Measurements from ENCODE around the gene PRIMA1.

The PRIMA1 gene

DNA sequence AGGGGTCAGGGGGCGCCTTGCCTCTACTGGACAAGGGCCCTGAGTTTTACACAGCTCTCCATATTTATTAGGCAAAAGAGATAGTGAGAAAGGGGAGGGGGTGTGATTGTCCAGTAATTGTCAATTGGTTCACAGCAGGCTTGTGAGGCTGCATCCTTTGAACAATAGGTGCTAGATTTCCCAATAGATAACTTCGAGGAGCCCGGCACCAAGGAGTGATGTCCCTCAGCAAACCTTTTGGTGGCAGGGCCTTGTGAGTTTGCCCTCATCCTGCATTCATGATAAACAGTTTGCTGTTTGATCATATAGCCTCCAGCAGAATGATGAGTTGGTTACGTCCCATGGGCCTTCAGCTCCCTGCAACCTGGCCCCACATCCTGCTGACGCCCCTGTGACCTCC lies 2.7 kb upstream of the PRIMA1 start:
- Histone ChIP-seq H4K20me1 (ENCODE audit: insufficient read depth, low read length) (no peaks in the 10 kb centered on the region), H3K4me1 (ENCODE audit: insufficient read depth, low read length, severe bottlenecking) (no peaks in the 10 kb centered on the region), H3K4me3 (ENCODE audit: low read depth, low read length, poor library complexity, severe bottlenecking) (no peak overlapping the region), H3K9ac (ENCODE audit: low read length) (no peak overlapping the region), H3K27me3 (ENCODE audit: insufficient read depth, low read length) (peaks cover 11% of the 10 kb centered on the region; the same call in 1 of the 2 replicates), H3K9me3 (ENCODE audit: low read length) (no peaks in the 10 kb centered on the region), H3F3A (ENCODE audit: insufficient read depth, low read length) (no peaks in the 10 kb centered on the region), H3K79me2 (ENCODE audit: insufficient read depth, low read length) (no peaks in the 10 kb centered on the region), H2AFZ (ENCODE audit: low read length) (no peak overlapping the region), H3K9me2 (ENCODE audit: low read depth, low read length) (no peaks in the 10 kb centered on the region), H3K27ac (ENCODE audit: low read depth, low read length, poor library complexity, severe bottlenecking) (no peak overlapping the region), H3K36me3 (ENCODE audit: insufficient read depth, low read length) (no peaks in the 10 kb centered on the region), H3K4me2 (ENCODE audit: low read length) (no peak overlapping the region)
- TF ChIP-seq CTCF (IDR thresholded peaks at IDR 0.05; ENCODE audit: low read length) (no peak), EZH2 (IDR thresholded peaks at IDR 0.05; ENCODE audit: borderline replicate concordance, low read length) (no peak)

DNA sequence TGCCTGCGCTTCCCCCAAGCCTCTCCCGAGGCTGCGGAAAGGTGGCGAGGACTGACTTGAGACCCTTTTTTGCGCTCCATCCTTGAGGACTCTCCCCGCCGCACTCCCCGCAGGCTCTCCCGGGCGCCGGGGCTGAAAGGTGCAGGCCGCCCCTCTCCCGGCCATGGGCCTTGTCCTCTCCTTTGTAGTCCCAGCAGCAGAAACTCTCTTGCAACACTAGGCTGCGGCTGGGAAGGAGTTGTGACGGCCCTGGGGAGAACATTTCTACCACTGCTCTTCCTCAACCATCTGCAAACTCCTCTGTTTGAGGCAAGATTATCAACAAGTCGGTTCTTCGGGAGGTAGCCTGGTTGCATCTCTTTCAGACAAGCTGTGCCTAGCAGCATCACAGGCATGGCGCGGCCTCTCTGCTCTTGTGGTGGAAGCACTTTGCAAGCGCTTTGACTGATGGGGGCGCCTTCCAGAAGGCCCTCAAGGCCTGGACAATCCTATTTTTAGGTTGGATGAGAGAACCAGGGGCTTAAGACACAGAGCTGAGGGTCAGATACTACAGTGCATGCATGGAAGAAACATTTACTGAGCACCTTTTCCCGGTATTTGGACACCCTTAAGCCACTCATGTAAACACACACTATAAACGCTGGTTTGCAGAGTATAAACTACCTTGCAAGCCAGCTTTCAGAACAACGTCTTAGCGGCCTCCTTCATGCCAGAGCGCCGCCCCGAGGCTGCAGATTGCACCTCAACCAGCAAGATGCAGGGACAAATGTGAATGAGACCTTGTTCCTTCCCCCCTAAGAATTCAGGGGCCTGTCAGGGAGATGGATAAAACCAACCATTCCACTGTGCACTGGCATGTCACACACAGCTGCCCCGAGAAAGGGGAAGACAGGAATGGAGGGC lies 1.2 kb upstream of the PRIMA1 start:
- H3K79me2 ChIP-seq (ENCODE audit: insufficient read depth, low read length): no peaks in the 10 kb centered on the region
- H3K27ac ChIP-seq (ENCODE audit: low read depth, low read length, poor library complexity, severe bottlenecking): no peak overlapping the region
- TF ChIP-seq EZH2 (IDR thresholded peaks at IDR 0.05; ENCODE audit: borderline replicate concordance, low read length): no peak
- TF ChIP-seq CTCF (IDR thresholded peaks at IDR 0.05; ENCODE audit: low read length): no peak; the same call in 1 of the 2 replicates
- H4K20me1 ChIP-seq (ENCODE audit: insufficient read depth, low read length): no peaks in the 10 kb centered on the region
- no peak overlapping the region for H2AFZ ChIP-seq (ENCODE audit: low read length)
- no peaks in the 10 kb centered on the region for H3F3A ChIP-seq (ENCODE audit: insufficient read depth, low read length)
- H3K4me1 ChIP-seq (ENCODE audit: insufficient read depth, low read length, severe bottlenecking): no peaks in the 10 kb centered on the region
- H3K4me3 ChIP-seq (ENCODE audit: low read depth, low read length, poor library complexity, severe bottlenecking): no peak overlapping the region
- H3K9me3 ChIP-seq (ENCODE audit: low read length): no peaks in the 10 kb centered on the region
- no peaks in the 10 kb centered on the region for H3K9me2 ChIP-seq (ENCODE audit: low read depth, low read length)
- H3K4me2 ChIP-seq (ENCODE audit: low read length): no peak overlapping the region
- H3K36me3 ChIP-seq (ENCODE audit: insufficient read depth, low read length): no peaks in the 10 kb centered on the region
- H3K27me3 ChIP-seq (ENCODE audit: insufficient read depth, low read length): peaks cover 9% of the 10 kb centered on the region; the same call in 1 of the 2 replicates
- H3K9ac ChIP-seq (ENCODE audit: low read length): no peak overlapping the region

DNA sequence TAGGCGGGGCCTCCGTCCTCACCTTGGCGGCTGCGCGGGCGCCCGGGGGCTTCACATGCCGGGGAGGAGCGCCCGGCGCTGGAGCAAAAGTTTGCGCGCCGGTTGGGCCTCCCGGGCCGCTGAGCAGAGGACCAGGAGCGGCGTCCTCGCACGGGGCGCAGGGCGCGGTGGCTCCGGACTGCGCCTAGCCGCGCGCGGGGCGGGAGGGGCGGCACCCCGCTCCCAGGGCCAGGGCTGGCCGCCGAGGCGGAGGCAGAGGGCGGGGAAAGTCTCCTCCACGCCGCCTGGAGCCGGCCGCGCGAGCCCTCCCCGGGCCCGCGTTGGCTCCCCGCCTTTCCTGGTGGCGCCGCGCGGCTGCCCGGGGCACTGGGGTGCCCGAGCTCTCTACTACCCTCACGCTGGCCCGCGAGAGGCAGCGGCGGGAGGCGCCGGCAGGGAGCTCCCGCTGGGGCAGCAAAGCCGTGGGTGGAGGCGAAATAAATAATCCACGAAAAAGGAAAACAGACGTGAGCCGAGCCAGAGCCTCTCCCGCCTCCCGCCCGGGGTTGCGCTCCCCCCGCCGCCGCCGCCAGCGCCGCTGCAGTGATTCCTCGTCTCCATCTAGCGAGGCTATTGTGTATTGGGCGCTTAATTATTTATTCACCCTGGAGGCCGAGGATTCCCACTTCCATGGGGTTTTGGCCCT lies 400 bp upstream of the PRIMA1 start:
- H3K9me2 ChIP-seq (ENCODE audit: low read depth, low read length): no peaks in the 10 kb centered on the region
- H3K27ac ChIP-seq (ENCODE audit: low read depth, low read length, poor library complexity, severe bottlenecking): no peak overlapping the region
- H3K4me1 ChIP-seq (ENCODE audit: insufficient read depth, low read length, severe bottlenecking): no peaks in the 10 kb centered on the region
- no peaks in the 10 kb centered on the region for H4K20me1 ChIP-seq (ENCODE audit: insufficient read depth, low read length)
- TF ChIP-seq EZH2 (IDR thresholded peaks at IDR 0.05; ENCODE audit: borderline replicate concordance, low read length): no peak
- TF ChIP-seq CTCF (IDR thresholded peaks at IDR 0.05; ENCODE audit: low read length): no peak
- H3K9me3 ChIP-seq (ENCODE audit: low read length): no peaks in the 10 kb centered on the region
- no peak overlapping the region for H3K9ac ChIP-seq (ENCODE audit: low read length)
- no peaks in the 10 kb centered on the region for H3F3A ChIP-seq (ENCODE audit: insufficient read depth, low read length)
- no peak overlapping the region for H3K4me2 ChIP-seq (ENCODE audit: low read length)
- H3K79me2 ChIP-seq (ENCODE audit: insufficient read depth, low read length): no peaks in the 10 kb centered on the region
- H3K27me3 ChIP-seq (ENCODE audit: insufficient read depth, low read length): 0 out of 2 replicates have a peak, but pooled peaks cover 5% of the 10 kb centered on the region
- H3K36me3 ChIP-seq (ENCODE audit: insufficient read depth, low read length): no peaks in the 10 kb centered on the region
- no peak overlapping the region for H3K4me3 ChIP-seq (ENCODE audit: low read depth, low read length, poor library complexity, severe bottlenecking)
- no peak overlapping the region for H2AFZ ChIP-seq (ENCODE audit: low read length)
